D721Med (cell line): ENCODE results near the gene GRIN3B.

Experiments
- DNase-seq: peaks from one replicate; pipeline ENCODE4 v3.0.0; 2011; ENCODE audit warnings: low spot score; ENCODE audit not compliant: insufficient read length
- FAIRE-seq: peaks from 2 replicates; lab custom pipeline; 2011; peaks lifted over from hg19 to GRCh38; lab: Jason Lieb, UNC
- CTCF ChIP-seq: IDR thresholded peaks from 2 replicates; pipeline ENCODE4 v1.5.1; 2012; ENCODE audit warnings: mild to moderate bottlenecking, control low read depth; ENCODE audit not compliant: insufficient read depth; ENCODE audit errors: missing control alignments

Gene GRIN3B

GRCh38 chr19:986083-986482 is 14.1 kb upstream of the GRIN3B start:
- FAIRE-seq (no peak), DNase-seq (no peak)
- TF ChIP-seq CTCF, result no peak

DNA sequence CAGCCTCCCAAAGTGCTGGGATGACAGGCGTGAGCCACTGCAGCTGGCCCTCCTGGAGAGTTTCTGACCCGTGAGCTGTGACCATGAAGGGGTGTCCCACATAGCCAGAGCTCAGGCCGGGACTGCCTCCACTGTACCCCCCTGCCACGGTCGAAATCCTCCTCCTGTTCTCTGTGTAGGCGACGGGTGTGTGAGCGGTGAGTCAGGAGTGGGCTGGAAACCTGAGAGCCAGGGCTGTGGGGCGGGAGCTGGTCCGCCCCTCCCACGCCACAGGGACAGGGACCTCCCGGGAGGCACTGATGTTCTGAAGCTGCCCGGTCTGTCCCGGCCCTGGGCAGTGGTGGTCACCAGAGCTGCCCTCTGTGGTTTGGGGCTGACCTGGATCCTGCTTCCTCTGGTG is 12.1 kb upstream of the GRIN3B start:
- no peak for DNase-seq
- FAIRE-seq, result no peak
- no peak for TF ChIP-seq CTCF

- no peak for FAIRE-seq
- DNase-seq, result no peak
- no peak for TF ChIP-seq CTCF
Measured at GRCh38 chr19:988510-988909, 11.7 kb upstream of the GRIN3B start.

- FAIRE-seq (no peak), DNase-seq (no peak)
- TF ChIP-seq CTCF, result no peak
Measured at GRCh38 chr19:989381-990081, 10.7 kb upstream of the GRIN3B start.

DNA sequence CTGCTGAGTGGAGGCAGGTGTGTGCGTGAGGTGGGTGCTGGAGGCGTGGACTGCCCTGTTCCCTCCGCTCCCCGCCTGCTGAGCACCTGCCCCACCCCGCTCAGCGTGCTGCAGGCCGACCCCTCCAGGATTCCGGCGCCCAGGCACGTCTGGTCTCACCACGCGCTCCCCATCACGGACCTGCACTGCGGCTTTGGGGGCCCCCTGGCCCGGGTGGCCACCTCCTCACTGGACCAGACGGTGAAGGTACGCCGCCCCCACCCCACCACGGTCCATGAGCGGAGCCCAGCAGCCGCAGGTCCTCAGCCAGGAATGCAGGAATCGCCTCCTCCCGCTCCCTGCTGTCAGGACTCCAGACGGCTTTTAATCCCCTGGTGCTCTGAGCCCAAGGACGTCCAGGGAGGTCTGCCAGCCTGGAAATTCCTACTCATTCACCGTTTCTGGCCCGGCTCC is 10.1 kb upstream of the GRIN3B start:
- no peak for TF ChIP-seq CTCF
- DNase-seq (peak; percentile 64), FAIRE-seq (no peak)

GRCh38 chr19:990746-991145 is 9.5 kb upstream of the GRIN3B start:
- DNase-seq (no peak), FAIRE-seq (no peak)
- TF ChIP-seq CTCF, result no peak

GRCh38 chr19:991174-991931 is 8.9 kb upstream of the GRIN3B start:
- FAIRE-seq, result no peak
- no peak for TF ChIP-seq CTCF

More at GRCh38 chr19:991174-991931, 8.9 kb upstream of the GRIN3B start:
- DNase-seq, result no peak
